ENCODE results near the gene FOXP2.

FOXP2 gene

DNA sequence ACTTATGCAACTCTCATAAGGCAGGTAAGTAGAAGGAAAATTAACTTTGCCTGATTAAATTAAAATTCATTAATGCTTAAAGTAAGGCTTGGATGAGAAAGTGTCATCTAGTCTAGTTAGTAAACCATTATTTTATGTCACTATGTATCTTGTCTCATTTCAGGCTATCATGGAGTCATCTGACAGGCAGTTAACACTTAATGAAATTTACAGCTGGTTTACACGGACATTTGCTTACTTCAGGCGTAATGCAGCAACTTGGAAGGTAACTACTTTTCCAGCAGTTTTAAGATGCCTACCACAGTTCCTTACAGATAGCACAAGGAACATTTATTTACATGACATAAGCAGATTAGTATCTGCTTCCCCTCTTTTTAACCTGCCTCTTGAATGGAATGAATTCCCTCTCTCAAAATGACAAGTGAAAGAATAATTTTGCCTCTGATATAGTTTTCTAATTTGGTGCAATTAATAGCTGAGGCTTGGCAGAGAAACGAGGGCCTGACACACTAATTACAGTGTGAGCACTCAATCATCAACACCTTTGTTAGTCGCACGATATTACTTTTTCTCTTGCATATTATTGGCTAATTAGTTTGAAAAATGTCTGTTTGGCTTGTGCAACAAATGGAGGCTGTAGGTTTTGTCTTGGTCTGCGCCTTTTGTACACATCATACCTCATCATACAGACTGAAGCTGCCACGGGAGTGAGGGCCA, 245.0 kb downstream of the FOXP2 start:
- DNase-seq = no peak

DNA sequence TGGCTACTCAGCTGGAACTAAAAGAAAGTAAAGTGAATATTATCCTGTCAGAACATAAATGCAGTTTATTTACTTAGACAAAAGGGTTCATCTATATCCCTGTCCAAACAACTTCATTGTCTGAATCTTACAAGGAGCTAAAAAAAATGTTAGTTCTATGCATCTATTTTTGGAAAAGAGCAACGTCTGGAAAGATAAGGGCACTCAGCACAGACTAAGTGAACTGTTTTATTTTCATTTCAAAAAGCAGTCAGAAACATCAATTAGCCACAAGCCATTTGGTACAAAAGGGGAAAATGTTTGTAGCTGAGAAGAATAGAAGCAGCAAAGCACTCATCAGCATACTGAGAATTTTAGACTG, 245.5 kb downstream of the FOXP2 start:
- DNase-seq = no peak

DNA sequence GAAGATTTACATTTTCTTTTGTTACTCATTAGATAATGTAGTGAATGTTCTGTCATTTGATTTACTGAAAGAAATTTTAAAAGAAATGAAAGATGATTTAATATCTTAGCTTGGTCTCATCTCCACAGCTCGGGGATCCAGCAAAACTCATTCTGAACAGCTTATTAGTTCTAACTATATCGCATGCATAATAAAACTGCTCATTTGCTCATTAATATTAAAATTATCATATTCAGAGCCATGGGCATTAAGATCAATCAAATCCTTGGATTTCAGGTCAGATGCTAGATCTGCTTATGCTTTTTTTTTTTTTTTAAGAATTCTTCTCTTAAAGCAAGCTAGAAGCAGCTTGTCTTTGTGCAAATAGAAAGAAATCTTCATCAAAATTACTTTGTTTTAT, 246.1 kb downstream of the FOXP2 start:
- no peak for DNase-seq

DNA sequence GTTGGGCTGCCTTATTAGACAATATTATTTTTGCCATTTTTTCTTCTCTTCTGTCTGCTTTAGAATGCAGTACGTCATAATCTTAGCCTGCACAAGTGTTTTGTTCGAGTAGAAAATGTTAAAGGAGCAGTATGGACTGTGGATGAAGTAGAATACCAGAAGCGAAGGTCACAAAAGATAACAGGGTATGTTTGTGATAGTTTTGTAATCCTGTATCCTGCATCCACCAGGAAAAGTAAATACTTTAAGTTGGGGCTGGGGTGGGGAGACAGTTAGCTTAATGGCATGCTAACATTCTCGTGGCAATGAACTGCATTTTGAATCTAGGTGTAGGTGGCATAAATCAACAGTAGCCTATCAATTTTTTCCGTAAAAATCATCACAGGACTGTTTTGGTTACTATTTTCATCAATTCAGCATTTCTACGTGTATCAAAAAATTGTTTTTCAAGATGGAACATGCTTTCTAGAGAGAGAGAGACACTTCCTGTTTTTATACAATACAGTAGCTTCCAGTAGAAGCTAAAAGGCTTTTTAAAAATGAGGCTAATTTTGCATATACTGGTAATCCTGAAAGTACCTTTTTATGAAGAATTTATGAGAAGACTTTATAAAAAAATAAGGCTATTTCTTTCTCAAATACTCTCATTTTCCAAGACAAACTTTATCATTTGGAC, 247.5 kb downstream of the FOXP2 start:
- no peak for DNase-seq

DNA sequence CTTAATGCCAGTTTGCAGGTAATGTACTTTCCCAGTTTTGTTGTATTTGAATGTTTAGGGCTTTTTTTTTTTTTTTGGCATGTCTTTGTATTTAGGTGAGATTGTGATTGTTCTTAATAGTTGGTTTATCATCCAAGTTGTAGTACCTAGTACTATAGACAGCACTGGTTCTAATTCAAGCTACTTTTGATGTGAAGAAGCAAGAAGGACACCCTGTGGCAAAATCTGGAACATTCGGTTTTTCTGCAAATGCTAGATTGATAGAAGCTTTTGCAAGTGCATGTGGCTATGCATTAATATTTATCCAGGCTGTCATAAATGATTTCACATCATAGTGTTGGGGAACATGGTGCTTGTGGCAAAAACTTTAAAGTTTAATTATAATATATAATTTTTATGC, 248.9 kb downstream of the FOXP2 start:
- no peak for DNase-seq

DNA sequence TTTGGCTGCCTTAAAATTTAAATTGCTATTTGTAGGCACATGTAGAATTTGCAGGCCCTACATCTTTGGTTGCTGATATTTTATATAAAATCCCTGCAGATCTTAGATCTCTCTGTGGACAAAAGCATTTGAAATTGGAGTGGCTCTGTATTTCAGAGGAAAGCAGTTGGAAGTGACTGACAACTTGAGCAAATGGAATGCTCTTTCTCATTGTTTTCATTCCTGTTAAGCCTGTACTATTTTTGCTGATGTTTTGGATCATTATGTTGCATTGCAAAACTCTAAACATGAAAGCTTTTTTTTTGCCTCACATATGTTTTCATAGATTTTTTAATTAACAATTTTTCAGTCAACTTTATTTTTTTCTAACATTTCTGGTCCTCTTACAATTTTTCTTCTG, 256.1 kb downstream of the FOXP2 start:
- no peak for DNase-seq

DNA sequence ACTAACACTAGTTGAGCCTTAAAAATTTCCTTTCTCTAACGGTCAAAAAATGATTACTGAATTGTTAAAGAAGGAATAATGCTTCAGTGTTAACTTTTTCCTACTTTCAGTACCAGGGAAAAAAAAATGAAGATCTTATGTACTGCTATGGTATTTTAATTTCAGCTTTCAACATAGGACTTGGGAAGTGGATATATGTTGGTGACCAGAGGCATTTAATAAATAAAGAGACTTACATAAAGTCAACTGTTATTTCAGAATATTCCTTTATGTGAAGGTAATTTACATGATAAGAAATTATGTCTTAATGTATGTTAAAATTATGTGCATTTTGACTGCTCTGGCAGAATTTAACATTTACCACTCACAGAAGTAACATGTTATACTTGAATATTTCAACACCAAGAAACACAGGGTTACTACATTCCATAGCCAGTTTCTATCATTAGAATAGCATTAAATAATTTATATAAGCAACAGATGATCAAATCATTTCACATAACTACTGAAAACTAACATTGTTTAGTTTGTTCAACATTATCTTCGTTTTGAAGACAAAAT, 257.0 kb downstream of the FOXP2 start:
- DNase-seq = no peak

DNA sequence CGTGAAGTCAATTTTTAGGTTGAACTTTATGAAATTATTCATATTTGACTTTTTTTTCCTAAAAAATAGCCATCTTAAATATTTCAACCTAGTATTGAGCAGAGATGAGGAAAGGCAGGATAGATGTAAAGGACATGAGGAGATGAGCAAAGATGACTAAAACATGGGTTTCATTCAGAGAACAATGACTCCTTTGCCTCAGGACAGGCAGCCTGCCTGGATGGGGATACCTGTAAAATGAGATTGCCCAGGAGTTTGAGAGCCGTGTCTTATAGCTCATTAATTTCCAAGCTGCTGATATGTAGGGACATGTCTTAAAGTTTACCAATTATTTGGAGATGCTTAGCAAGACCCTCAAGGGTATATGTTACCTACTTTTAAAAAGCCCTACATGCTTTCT, 263.5 kb downstream of the FOXP2 start:
- DNase-seq = no peak

DNA sequence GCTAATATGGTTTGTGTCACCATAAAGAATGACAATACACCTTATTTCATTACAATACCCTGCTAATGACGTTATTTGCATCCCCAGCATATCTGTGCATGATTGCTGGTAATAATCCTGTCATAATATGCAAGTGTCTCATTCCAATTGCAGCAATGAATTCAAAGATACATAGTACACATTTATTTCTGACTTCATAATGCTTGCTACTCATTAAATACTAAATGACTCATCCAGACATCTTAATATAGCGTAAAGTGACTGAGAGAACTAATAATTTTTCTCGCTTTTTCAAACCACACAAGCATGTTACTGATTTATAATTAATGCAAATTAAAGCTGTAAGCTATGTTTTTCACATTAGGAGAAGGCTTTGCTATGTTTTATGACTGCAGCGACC, 272.6 kb downstream of the FOXP2 start:
- no peak for DNase-seq

DNA sequence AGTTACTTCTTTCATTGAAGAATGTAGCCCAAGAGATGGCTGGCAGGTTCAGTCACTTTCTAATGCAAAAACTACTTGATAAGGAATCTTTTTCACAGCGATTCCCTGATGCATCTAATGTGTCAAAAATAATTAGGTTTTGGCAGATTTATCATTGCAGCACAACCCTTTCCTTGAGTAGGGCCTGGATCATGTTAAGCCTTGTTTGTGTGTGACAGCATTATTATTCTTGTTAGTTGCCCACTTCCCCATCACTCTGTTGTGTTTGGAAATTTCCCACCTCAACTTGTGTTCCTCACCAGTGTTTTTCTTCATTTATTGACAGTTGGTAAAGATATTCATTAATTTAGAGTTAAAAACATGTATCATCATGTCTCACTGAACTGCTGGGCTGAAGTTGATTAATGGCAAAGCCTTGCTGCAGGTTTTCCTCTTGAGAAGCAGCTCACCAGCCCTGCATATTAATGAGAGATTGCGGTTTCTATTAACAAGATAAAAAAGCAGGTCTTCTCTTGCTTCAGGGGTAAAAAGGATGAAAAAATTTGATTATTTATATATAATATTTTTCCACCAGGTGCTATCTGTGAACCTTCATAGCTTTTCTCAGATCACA, 273.9 kb downstream of the FOXP2 start:
- no peak for DNase-seq

DNA sequence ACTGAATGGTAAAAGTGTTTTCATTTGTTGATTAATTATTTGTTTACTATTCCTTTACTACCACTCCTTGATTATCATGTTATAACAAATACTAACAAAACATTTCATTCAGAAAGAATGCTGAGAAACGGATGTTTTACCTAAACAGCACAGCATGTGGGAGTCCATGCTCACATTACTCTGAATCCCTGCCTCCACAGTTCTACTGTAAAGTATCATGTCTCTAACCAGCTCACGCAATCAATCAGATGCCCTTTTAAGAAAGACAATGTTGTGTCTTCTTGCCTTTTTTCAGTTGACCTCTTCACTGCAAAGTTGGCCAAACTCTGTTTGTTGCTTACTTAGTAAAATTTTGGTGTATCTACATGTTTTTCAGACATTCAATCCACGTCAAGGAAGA, 274.8 kb downstream of the FOXP2 start:
- DNase-seq = no peak

DNA sequence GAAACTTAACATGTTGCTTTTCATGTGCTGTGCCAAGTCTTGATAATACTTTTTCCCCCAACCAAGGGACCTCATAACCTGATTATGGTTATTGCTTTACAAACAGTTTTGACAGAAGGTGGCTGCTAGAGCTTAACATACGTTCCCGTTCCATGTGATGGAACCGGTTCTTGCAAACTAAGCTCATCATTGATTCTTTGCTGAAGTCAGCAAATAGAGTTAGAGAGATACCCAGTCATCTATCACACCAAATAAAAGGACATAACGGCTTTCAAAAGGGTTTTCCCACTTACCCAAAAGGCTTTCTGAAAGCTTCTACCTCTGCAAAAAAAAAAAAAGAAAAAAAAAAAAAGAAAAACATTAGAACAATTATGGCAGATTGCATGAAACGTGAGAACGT, 277.0 kb downstream of the FOXP2 start:
- no peak for DNase-seq

DNA sequence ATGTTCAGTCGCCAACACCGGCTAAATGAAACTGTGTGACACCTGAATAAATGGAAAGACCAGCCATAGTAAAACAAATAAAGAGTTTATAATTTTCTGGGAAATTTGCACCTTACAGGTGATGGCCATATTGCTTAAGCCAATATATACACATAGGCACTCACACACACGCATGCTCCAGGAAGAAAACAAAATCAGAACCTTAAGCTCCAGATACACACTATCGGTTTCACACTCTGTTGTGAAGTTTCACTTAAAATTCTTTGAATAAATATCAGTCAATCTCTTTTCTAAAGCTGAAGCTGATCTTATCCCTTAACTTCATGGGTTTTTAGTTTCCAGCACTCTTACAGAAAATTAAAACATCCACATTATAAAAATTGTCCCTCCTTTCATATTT, 280.6 kb downstream of the FOXP2 start:
- DNase-seq = no peak

DNA sequence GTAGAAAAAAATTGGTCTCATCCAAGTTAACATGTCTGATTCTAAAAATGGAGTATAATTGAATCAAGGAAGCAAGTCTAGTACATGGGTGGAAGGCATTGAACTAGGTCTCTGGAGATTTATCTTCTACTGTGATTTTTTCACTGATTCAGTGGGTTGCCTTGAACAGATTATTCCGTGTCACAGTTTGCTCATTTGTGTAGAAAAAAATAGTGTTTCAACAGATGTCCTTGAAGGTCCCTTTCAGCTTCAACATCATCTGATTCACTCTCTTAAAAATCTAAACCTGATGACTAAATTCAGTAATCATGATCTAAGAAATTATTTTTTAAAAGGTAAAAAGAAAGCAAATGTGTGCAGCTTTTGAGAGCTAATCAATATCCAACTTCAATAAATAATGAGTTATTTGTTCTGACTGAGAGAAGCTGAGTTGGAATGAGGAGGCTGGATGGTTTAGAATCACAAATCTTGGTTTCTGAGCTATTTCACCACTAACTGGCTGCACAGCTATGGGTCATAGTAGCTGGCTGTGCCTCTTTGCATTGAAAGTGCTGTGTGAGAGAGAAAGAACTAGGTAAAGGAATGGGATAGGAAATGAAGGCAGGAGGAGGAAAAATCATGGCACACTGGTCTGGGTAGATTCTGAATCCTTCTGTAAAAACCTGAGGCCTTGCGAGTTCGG, 285.8 kb downstream of the FOXP2 start:
- no peak for DNase-seq

DNA sequence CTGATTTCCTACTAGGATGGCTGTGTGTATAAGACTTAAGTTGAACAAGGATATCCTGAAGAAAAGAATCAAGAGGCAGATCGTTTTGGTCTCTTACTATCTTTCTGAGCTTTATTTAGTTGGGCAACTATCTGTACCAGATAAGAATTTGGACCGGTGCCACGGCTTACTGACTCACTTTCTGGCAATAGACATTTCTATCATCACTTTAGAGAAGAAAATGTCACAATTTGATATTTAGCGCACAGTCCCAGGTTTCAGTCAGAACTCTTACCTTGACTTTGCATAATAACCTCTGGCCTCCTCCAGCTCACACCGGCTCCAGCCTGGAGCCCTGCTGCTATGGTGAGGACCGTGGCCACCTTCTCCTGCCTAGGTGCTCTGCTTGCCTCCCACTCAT, 289.1 kb downstream of the FOXP2 start:
- no peak for DNase-seq

DNA sequence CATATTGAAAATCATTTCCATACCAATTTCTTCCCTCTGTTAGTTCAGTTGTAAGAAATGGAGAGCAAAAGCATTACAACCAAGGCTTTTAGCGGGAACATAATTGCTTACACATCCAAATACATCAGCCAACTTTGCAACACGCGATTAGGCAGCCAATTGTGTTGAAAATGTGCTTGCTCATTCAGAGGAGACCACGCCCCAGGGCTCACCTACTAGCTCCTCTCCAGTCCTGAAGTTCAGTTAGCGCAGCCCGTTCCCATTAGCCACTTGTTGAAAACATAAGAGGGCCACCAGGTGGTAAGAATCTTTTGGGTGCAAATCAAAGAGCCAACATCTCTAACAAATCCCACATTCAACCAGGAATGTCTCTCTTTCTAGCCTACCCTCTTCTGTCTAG, 294.0 kb downstream of the FOXP2 start:
- DNase-seq = no peak

DNA sequence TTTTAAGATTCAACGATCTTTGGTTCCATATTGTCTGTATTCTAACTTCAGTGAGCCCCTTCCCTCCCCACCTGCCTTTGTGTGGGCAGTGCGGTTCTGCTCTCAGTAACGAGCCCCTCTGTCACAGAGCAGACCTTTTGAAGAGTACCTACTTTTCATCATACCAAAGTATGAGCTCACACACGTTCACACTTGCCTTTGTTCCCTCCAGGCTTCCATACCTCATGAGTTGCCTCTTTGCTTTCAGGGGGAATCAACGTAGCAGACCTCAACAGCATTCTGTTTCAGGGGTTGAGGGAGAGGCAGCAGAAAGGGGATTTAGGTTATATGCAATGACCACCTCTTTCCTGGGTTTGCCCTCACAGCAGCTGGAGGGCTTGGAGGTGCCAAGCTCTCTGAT, 295.9 kb downstream of the FOXP2 start:
- no peak for DNase-seq

DNA sequence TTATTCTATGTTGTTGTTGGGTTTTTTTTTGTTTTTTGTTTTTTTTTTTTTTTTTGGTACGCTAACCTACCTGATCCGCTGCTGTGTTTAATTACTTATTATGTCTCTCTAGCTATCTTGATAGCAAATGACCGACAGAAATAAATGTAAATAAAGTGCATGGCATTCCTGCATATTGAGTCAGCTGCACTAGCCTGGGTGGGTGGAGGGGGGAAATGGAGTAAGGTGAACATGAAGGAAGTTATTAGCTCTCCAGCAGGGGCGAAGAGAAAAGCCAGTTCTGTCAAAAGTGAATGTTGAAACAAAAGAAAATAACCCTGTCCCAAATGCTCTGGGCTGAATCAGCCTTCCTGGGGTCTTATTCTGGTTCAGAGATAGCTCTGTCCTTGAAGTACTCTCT, 296.6 kb downstream of the FOXP2 start:
- no peak for DNase-seq

DNA sequence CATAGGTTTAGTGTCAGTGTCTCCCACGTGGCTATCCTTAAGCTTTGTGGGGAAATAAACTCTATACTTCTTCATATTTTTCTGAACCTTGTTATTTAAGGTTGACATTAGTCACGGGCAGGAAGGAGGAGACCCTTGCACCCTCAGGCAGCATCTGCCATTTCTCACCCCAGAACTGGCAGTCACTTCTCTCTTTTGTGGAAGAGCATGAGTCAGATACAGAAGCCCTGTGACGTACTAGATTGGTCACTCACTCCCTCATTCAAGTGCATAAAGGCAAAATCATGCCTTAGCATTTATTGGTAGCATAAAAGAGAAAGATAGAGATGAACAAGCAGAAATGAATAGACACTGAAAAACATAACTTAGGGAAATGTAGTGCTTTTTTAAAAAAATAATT, 301.3 kb downstream of the FOXP2 start:
- no peak for DNase-seq

DNA sequence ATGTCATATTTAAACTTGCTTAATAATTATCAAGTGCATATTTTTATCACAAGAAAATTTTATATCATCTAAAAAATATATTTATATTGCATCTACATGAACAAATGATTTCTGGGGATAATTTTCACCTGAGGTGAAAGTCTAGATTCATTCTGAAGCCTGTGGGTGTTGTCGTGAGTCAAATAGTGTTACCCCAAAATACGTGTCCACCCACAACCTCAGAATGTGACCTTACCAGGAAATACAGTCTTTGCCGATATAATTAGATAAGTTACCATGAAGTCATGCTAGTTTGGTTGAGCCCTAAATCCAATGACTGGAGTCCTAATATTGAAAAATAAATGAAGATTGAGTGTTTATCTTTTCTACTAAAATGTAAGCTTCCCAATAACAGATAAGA, 304.2 kb downstream of the FOXP2 start:
- DNase-seq = no peak

DNA sequence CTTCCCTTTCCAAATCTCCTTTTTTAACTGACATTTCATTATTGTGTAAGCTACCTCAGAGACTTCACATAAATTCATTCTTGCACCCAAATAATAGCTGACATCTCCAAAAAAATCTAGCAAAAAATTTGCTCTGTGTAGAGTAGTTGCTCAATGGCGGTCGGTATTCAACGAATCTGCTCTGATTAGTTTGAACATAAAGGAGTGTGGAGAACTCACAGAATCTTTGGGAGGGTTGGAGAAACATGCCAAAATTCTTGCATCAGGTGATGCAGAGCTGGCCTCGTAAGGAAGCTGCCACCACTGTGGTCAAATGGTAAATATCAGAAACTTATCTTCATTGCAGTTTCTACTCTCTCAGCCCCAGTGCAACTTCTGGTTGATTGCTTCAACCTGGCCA, 306.1 kb downstream of the FOXP2 start:
- DNase-seq = no peak

DNA sequence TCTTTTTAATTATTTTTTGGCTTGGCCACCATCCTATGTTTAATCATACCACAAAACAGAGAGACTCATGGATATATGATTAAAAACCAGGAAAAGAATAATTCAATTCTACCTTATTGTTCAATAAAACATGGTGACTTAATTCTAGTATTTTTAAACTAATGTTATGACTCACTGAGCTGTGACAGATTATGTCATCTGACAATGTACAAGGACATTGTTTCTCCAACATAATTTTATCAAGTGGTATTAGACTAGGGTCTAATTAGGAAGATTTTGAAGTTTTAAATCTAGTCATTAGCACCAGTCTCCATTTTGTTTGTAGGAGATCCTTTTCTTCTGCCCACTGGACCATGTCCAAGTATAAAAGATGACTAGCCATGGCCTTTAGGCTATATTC, 307.9 kb downstream of the FOXP2 start:
- no peak for DNase-seq

DNA sequence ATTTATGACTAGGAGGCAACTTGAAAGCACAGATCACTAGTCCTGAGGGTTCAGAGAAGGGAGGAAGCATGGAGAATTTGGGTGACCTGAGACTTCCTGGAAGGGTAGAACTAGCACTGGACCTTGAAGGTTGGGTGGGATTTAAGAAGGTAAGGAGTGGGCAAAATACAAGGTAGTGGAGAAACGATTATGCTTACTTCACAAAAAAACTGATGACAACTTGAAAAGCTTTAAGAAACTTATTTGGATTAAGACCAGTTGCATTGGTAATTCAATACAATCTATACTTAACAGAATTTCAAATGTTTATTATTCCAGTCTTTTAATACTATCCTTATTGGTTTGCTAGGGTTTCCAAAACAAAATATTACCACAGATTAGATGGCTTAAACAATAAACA, 308.7 kb downstream of the FOXP2 start:
- DNase-seq = no peak

DNA sequence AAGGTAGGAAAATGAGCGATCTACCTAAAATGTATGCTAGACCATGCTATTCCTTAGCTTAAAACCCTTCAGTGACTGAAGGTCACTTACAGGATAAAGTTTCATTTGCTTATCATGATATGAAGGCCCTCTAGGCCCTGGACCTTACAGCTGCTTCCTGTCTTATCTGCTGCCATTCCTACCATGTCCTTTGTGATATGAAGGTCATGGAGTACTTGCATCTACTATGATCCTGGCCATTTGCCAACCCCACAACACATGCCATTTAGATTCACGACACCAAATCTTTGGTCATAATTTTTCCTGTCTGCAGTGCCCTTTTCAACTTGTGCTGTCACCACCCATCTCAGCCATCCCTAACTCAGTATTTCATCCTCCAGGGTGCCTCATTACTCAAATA, 325.5 kb downstream of the FOXP2 start:
- no peak for DNase-seq

All from stimulated activated CD4-positive, alpha-beta T cell treated with anti-CD3 and anti-CD28 coated beads, Interleukin-4, amount 100 ng/mL, for 4 hours (primary cell).